Thymus (tissue), 11 donors: ENCODE results near the gene PERP. TPM values are rescaled to one million over a fixed set of nuclear protein-coding genes. Genes with fewer than 3 reads are reported as not detected.

ENCODE experiments used
- DNase-seq, 9 donors: peaks; one replicate each; pipeline ENCODE4 v3.0.0-alpha.2; 2013; ENCODE audit warnings: low spot score in 9 of 9, low read depth in 6 of 9, missing footprints in 1 of 9
- H3K27ac ChIP-seq, 2 donors: one replicate each; pipeline ENCODE4 v1.5.1; 2013; ENCODE audit warnings: control low read depth in 1 of 2, low read depth in 1 of 2, low read length in 1 of 2, mild to moderate bottlenecking in 1 of 2, moderate library complexity in 1 of 2
- H3K27me3 ChIP-seq, 2 donors: one replicate each; pipeline ENCODE4 v1.5.1; 2013; ENCODE audit warnings: low read length in 1 of 2; ENCODE audit not compliant: control insufficient read depth in 2 of 2, insufficient read depth in 1 of 2
- H3K36me3 ChIP-seq, 2 donors: one replicate each; pipeline ENCODE4 v1.5.1; 2013; ENCODE audit warnings: low read length in 1 of 2, mild to moderate bottlenecking in 1 of 2, moderate library complexity in 1 of 2; ENCODE audit not compliant: control insufficient read depth in 2 of 2, insufficient read depth in 2 of 2
- H3K4me1 ChIP-seq, 2 donors: one replicate each; pipeline ENCODE4 v1.5.1; 2013; ENCODE audit warnings: low read length in 2 of 2; ENCODE audit not compliant: control insufficient read depth in 2 of 2, insufficient read depth in 2 of 2
- H3K4me3 ChIP-seq, 2 donors: one replicate each; pipeline ENCODE4 v1.5.1; 2013; ENCODE audit warnings: low read length in 2 of 2, control low read depth in 1 of 2, mild to moderate bottlenecking in 1 of 2
- H3K9me3 ChIP-seq, 2 donors: one replicate each; pipeline ENCODE4 v1.5.1; 2013; ENCODE audit warnings: low read length in 1 of 2, mild to moderate bottlenecking in 1 of 2; ENCODE audit not compliant: control insufficient read depth in 2 of 2, insufficient read depth in 1 of 2
- WGBS: extraction: QIAGEN DNeasy Blood & Tissue Kit; methylation state at CpG from one replicate; pipeline ENCODE4 v1.1.7; 2013; 5-methylcytosine and 5-hydroxymethylcytosine counted together
- polyA plus RNA-seq: library from polyadenylated mRNA; stranded (reverse); fragments of 200-250 nt; gene quantifications from one replicate; pipeline ENCODE4 v1.2.3, GENCODE V29; 2013
- total RNA-seq: library from RNA; stranded (reverse); fragments of 120-200 nt; gene quantifications from one replicate; pipeline ENCODE4 v1.2.4, GENCODE V29; 2013
- donor health status: healthy.

PERP gene
- total and polyA plus RNA-seq, 2 donors, result 8.4 to 182 TPM

- Histone ChIP-seq H3K4me3 (no peak overlapping the region), H3K4me1 (peaks cover under 1 to 3% of the 10 kb centered on the region in 2 donors), H3K27ac (no peak overlapping the region), H3K9me3 (no peaks in the 10 kb centered on the region), H3K27me3 (peaks cover 21 to 42% of the 10 kb centered on the region in 2 donors), H3K36me3 (no peaks in the 10 kb centered on the region)
- no peak for DNase-seq
- WGBS, result 90% methylated on average over 10 of the region's 10 CpGs
Observed at GRCh38 chr6:138101946-138102731, 5.1 kb downstream of the PERP start.

GRCh38 chr6:138099832-138100231, 7.4 kb downstream of the PERP start:
- Histone ChIP-seq H3K27ac (no peak overlapping the region), H3K9me3 (no peaks in the 10 kb centered on the region), H3K4me3 (no peak overlapping the region), H3K4me1 (no peaks in the 10 kb centered on the region), H3K27me3 (peaks cover 1 to 21% of the 10 kb centered on the region in 2 donors), H3K36me3 (no peaks in the 10 kb centered on the region)
- WGBS, result 91% methylated on average over 5 of the region's 5 CpGs
- DNase-seq, result no peak

- no peaks in the 10 kb centered on the region for H3K4me1 ChIP-seq
- H3K36me3 ChIP-seq, result no peaks in the 10 kb centered on the region
- H3K4me3 ChIP-seq, result no peak overlapping the region
- H3K9me3 ChIP-seq, result no peaks in the 10 kb centered on the region
- no peak for DNase-seq
- WGBS, result 86% methylated on average over 2 of the region's 2 CpGs
- no peak overlapping the region for H3K27ac ChIP-seq
- peaks cover 0 to 8% of the 10 kb centered on the region in 2 donors for H3K27me3 ChIP-seq
Observed at GRCh38 chr6:138098306-138098705, 8.9 kb downstream of the PERP start.

- 96% methylated on average over 1 of the region's 1 CpG for WGBS
- Histone ChIP-seq H3K4me1 (no peaks in the 10 kb centered on the region), H3K4me3 (no peak overlapping the region)
Observed at GRCh38 chr6:138094260-138094659, 13.0 kb downstream of the PERP start.

GRCh38 chr6:138093632-138094031, 13.6 kb downstream of the PERP start:
- H3K4me1 ChIP-seq, result no peaks in the 10 kb centered on the region
- WGBS, result 95% methylated on average over 2 of the region's 2 CpGs
- no peak overlapping the region for H3K27ac ChIP-seq
- peaks cover 0 to 4% of the 10 kb centered on the region in 2 donors for H3K27me3 ChIP-seq
- H3K4me3 ChIP-seq, result no peak overlapping the region
- DNase-seq, result no peak
- no peaks in the 10 kb centered on the region for H3K9me3 ChIP-seq
- H3K36me3 ChIP-seq, result no peaks in the 10 kb centered on the region

More at GRCh38 chr6:138094260-138094659, 13.0 kb downstream of the PERP start:
- Histone ChIP-seq H3K27ac (no peak overlapping the region), H3K27me3 (peaks cover 0 to 4% of the 10 kb centered on the region in 2 donors), H3K9me3 (no peaks in the 10 kb centered on the region), H3K36me3 (no peaks in the 10 kb centered on the region)
- DNase-seq, result no peak

- Histone ChIP-seq H3K36me3 (no peaks in the 10 kb centered on the region), H3K9me3 (no peaks in the 10 kb centered on the region), H3K4me1 (no peaks in the 10 kb centered on the region), H3K4me3 (no peak overlapping the region), H3K27ac (no peak overlapping the region), H3K27me3 (peaks cover 0 to 2% of the 10 kb centered on the region in 2 donors)
- 10% methylated on average over 4 of the region's 4 CpGs for WGBS
- no peak for DNase-seq
Observed at GRCh38 chr6:138092686-138093085, 14.5 kb downstream of the PERP start.

GRCh38 chr6:138089325-138089724, 17.9 kb downstream of the PERP start:
- peaks cover 0 to 2% of the 10 kb centered on the region in 2 donors for H3K27me3 ChIP-seq
- H3K36me3 ChIP-seq, result no peaks in the 10 kb centered on the region
- no peak overlapping the region for H3K27ac ChIP-seq
- no peak overlapping the region for H3K4me3 ChIP-seq
- DNase-seq, result no peak
- no peaks in the 10 kb centered on the region for H3K4me1 ChIP-seq
- no peaks in the 10 kb centered on the region for H3K9me3 ChIP-seq

- H3K4me1 ChIP-seq, result no peaks in the 10 kb centered on the region
- H3K9me3 ChIP-seq, result no peaks in the 10 kb centered on the region
- H3K36me3 ChIP-seq, result no peaks in the 10 kb centered on the region
- peaks cover 0 to 2% of the 10 kb centered on the region in 2 donors for H3K27me3 ChIP-seq
- no peak overlapping the region for H3K27ac ChIP-seq
- no peak for DNase-seq
- H3K4me3 ChIP-seq, result no peak overlapping the region
- 92% methylated on average over 4 of the region's 4 CpGs for WGBS
Observed at GRCh38 chr6:138088326-138088762, 18.9 kb downstream of the PERP start.

GRCh38 chr6:138087593-138088325, 19.5 kb downstream of the PERP start:
- no peaks in the 10 kb centered on the region for H3K9me3 ChIP-seq
- WGBS, result 92% methylated on average over 5 of the region's 5 CpGs
- H3K27ac ChIP-seq, result no peak overlapping the region

More at GRCh38 chr6:138087593-138088325, 19.5 kb downstream of the PERP start:
- Histone ChIP-seq H3K4me1 (no peaks in the 10 kb centered on the region), H3K36me3 (no peaks in the 10 kb centered on the region), H3K27me3 (peaks cover 0 to 2% of the 10 kb centered on the region in 2 donors), H3K4me3 (no peak overlapping the region)
- no peak for DNase-seq
